NOMO-1 (cell line): Measurements from ENCODE around the gene CAMTA1.
"Not testable (repeated sequence)": the region's sequence is repeated elsewhere in the genome, so short reads cannot be mapped to it uniquely, and the experiment has no call there.

Experiments used
- DNase-seq, 2 experiments: peaks; one replicate each; lab custom pipeline; 2025; ENCODE audit not compliant: unreplicated experiment in 2 of 2; lab: John Stamatoyannopoulos, UW

Gene CAMTA1

DNA sequence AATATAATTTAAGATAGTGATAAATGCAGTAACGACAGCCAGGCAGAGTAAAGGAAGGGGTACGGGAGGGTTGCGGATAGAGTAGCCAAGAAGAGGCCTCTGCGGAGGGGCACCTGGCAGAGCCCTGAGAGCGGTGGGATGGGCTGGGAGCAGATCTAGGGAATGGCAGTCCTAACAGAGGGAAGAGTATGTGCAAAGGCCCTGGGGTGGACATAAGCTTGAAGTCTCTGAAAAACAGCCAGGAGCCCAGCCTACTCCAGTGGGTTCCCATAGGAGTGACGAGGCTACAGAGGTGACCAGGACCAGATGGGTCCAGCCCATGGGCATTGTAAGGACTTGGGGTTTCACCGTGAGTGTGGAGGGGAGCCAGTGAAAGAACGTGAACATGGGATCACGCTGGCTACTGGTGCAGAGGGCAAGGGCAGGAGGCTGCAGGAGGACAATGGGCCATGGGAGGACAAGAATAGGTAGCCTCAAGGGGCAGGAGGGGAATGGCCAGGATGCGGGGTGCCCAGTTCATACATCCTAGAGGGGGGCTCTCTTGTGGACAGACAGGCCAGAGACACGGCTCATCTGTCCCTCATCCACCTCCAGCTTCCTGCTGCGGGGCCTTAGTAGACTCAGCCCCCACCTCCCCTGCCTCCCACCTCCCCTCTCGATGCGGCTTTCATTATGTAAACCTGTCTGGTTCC lies 800.1 kb downstream of the CAMTA1 start:
- no peak for DNase-seq

DNA sequence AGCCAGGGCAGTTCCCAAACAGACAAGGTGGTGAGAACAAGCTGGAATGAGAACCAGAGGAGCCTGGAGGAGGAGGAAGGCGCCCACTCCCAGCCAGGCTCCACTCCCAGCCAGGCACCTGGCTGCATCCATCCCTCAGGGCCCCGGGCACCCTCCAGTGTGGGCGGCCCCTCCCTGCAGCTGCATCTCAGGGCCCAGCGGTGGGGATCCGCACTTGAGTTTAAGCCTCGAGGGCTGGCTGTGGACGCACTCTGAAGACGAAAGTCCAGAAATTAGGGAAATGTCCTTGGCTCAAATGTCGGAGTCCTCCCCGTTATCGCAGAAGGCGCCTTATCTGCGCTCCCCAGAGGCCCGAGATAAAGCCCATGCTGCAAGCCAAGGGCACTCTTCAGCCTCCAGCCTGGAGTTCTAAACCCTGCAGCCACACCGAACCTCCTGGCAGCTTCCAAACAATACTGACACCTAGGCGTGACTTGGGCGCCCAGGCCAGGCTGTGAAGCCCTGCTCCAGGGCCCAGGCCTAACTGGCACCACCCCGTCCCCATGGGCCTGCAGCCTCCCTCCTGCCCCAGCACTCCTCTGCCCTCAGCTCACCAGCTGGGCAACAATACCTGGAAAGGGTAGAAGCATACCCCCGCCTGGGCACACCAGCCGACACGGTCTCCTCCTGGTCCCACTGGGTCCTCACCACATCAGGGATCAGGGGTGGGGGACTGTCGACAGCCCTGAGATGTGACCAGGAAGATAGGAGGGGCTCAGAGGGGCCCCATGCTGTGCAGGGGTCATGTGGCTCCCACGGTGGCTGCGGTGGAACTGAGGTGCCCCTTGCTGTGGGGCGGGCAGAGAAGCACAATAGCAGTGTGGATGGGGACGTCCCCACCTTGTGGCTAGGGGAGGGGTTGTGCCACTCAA lies 801.0 kb downstream of the CAMTA1 start:
- no peak for DNase-seq

DNA sequence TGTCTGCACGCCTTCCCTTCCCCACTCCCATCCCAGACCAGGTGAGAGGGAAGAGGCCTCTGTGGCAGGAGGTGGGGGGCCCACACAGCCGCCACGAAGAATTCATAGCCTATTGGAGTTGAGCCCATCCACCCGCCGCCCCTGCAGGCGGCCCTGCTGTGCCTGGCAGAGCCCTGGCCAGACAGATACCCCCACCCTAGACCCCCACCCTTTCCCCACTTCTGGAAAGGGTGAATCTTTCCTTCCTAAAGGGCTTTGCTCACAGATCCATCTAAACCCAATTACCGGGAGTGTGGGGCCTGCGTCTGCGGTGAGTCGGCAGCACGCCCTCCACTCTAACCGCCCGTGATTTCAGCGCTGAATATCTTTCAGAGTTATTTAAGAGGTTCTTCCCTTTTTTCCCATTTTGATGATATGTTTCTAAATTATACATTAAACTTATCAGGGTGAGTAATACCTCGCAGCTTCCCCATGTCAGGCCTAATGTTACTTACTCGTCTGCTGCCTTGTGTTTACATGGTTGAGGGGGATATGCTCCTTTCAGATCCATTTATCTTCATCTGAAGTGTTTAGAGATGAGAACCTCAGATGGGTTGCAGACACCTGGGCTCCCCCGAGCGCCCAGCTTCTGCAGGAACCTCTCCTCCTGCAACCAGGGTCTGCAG lies 802.0 kb downstream of the CAMTA1 start:
- no peak for DNase-seq

DNA sequence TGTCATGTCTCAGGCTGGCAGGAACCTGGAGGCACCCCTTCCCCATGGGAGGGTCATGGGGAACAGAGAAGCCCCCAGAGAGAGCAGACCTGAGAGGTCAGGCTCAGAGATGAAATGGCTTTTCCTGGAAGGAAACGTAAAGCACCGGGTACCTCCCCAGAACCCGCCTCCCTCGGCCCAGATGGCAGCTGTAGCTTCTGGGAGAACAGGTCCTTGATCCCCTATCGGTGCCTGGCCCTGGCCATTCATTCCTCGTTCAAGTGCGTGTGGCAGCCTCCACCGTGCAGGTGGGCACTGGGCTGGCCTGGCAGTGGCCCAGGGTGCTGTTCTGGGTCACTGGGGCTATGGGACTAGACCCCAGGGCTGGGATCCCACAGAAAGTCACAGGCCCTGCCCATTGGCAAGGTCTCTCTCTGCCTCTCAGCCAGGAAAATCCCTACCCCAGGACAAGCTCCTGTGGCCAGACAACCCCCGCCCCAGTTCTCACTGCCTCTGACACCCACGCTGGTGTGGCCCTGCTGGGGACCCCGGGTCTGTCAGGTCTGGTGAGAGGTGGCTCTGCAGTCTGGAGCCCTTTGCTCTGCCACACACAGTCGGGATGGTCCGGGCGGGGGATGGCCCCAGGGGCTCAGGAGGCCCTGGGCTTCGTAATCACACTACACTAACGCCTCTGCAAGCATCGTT lies 802.7 kb downstream of the CAMTA1 start:
- no peak for DNase-seq

DNA sequence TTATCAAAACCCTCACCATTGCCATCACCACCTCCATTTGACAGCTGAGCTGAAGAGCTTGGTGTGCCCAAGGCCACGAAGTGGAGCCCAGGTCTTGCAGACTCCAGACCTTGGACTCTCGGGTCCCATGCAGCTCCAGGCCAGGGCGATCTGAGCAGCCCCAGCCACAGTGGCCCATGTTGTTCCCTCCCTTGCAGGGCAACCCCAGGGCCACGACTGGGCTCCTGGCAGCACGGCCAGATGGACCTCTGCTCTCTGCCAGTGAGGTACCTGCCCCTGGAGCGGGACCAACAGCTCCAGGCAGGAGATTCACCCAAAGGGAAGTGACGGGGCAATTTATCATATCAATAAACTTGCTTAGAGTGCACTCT lies 803.2 kb downstream of the CAMTA1 start:
- DNase-seq, result no peak

DNA sequence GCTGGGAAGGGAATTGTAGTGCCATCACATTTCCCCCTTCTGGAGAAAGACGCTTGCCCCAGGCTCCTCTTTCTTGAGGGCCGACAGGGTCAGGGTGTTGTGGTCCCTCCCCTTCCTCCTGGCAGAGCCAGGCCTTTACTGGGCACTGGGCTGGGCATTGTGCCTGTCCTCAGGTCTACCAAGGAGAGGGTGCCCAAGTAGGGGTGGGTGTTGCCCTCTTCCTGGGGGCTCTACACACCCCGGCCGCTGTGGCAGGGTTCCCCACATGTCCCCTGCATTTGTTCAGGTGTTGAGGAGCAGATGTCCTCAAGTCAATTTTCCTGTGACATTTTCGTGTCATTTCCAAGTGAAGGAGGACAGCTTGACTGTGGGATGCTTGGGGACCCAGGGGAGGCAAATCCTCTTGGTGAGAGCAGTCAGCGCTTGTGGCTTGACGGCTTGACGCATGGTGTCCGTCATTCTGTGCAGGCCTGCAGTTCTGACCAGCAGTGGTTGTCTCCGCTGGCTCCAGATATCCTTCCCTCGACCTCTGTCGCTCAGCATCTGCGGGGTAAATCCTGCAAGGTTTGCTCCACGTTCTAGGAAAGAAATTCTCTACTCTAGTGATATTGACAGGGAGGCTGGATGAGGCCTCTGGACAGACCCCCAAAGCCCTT lies 804.0 kb downstream of the CAMTA1 start:
- DNase-seq, result no peak

DNA sequence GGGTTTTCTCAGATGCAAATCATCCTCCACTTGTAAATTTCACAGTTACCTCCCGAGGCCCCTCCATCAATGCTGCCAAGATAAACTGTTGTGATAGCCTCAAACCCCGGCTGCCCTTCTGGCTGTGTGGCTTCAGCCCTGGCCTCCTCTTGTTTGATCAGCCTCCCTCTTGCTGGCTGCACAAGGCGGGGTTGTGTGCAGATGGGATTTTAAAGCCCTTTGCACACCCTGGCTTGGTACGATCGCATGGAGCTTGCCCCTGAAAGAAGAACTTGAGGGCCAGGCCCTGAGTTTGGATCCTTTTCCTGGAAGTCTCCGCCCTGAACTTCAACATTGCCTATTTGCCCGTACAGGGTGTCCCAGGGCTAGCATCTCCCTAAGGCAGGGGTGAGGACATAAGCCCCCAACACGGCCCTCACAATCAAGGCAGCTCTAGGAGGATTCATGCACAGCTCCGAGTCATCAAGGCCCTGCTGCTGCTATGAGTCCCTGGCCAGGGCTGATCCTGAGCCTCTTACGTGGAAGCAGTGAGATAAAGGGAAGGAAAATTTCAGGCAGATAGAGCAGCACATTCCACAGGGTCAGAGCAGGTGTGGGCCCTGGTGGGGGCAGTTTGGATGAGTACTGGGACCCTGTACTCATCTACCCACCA lies 804.6 kb downstream of the CAMTA1 start:
- no peak for DNase-seq

DNA sequence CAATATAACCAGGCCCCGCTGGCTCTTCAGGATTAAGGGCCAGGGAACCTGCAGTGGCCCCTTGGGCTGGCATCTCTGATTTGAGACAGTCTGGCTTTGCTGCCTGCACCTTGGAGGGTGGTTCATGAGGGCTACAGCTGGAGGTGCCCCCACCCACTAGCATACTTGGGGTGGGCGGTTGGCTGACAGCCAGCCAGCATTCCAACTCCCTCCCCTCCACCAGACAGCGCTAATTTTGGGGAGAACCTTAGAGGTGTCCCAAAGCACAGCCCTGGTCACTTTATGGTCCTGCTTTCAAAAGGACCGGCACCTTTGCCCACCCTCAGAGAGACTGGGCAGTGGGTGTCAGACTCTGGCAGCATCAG lies 805.2 kb downstream of the CAMTA1 start:
- no peak for DNase-seq

DNA sequence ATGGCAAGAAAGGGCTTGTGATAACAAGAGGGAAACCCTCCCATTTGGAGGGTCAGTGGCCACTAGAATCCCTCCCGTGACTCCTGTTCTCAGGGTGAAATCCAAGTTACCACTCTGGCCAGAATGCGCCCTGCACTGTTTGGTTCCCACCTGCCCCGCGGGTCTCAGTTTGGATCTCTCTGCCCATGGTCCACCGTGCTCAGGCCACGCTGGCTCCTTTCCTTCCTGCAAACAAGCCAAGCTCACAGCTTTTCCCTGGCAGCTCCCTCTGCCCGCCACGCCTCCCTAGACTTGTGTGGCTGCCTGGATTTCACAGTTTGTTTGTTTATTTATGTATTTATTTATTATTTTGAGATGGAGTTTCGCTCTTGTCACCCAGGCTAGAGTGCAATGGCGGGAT lies 806.3 kb downstream of the CAMTA1 start:
- no peak for DNase-seq

DNA sequence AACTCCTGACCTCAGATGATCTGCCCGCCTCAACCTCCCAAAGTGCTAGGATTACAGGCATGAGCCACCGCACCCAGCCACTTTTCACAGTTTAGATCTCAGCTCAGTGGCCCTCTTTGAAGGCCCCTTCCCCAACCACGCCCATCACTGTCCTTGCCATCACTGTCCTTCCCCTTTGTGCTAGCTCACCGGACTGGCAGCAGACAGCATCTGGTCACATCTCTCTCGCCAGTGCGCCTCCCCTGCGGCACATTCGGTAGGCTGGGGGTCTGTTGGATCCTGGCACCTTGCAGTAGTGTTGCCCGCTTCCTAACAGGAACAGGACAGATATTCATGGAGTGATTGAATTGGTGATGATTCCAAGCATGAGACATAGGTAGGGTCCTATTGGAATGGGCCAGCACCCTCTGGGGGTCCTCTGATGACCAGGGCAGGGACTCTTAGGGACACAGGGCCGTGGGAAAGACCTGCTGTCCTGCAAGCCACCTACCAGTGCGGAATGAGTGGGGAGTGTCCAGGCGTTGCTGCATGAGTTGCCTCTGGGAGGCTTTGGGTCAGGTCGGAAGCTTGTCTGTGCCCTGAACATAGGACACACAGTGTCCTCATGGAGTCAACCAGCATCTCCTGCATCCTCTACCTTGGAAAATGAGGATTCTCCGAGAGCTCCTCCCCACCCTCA lies 807.0 kb downstream of the CAMTA1 start:
- no peak for DNase-seq

DNA sequence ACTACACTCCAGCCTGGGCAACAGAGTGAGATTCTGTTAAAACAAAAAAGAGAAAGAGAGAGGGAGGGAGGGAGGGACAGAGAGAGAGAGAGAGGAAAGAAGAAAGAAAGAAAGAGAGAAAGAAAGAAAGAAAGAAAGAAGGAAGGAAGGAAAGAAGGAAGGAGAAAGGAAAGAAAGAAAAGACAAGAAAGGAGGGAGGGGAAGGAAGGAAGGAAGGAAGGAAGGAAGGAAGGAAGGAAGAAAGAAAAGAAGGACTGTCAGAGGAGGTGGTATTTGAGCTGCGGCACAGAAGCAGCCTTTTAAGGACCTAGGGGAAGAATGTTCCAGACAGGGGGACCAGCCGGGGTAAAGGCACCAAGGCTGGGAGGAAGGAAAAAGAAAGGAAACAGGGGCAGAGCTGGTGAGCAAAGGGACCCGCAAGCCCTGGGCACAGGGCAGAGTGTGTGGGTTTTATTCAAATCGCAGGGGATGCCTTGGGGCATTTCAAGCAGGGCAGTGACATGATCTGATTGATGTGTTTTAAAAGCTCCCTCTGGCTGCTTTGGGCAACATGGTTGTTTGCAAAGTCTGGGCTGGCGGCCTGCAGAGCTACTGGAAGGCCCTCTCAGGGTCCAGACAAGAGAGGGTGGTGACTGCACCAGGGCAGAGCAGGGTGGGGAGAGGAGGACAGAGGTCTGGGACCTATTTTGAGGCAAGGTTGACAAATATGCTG lies 808.9 kb downstream of the CAMTA1 start:
- no peak for DNase-seq

DNA sequence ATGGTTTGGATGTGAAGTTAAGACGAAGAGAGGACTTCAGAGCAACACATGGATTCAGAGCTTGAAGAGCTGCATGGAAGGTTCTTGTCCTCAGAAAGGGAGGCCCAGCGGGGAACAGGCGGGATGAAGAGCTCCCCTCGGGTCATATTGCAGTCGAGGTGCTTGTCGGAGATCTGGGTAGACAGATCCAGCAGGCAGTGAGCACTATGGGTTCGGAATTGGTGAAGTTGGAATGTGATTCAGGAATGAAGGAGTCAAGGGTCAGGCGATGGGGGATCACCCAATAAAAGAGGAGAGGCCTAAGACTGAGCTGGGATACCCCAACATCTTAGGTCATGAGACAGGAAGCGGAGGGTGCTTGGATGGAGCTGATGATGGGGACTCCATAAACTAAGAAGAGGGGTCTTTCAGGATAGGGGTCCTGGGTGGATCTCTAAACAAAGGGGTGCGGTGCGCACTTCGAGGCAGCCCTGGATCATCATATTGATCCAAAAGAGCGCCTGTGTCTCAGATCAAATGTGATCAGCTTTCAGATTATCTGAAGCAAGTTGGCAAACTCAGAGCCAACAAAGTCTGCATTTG lies 809.6 kb downstream of the CAMTA1 start:
- no peak for DNase-seq

DNA sequence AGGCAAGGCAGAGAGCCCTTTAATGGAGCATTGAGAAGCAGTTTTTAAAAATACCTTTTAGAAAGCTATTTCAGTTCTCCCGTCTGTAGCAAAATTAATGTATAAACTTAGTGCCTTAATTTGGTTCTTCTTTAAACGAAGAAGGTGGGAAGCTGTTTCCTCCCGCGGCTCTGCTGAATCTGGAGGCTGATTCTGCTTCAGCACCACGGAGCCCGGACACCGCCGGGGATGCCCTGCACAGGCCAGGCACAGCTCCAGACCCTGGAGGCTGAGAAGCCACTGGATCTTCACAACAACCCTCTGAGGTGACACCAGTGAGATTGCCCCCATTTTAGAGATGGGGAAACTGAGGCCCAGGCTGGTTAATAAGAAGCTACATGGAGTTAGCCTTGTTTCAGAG lies 810.1 kb downstream of the CAMTA1 start:
- no peak for DNase-seq

DNA sequence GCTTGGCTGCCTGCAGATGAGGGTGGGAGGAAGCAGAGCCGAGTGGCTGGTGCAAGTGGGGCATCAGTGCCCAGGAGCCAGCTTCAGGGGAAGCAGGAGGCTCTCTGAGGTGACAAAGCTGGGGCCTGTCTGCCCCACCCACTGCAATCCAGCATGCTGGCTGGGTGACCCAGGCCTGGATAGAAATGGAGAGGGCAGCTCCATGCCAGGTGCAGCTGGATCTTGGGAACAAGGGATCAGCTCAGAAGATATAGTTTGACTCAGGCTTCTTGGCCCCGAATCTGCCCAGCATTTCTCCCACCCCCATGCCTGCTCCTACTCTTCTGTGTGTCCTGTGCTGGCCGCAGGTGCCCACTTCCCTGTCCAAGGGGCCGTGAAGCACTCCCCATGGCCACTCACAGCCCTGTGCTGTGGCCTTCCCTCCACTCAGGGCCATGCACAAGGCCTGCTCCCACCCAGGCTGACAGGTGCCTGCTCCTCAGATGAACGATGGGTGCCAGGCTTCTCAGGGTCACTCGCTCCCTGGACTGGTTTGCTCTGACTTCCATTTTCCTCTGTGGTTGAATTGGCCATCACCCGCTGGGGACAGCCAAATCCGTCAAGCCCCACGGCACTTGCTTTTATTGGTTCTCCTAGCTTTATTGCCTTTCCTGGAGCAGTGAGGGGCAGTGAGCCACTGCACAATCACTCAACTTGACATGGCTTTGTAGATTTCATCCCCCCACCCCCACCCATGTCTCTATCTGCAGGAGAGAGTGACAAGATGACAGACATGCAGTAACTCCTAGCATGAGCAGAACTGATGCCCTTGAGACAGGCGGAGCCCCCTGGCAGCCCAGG lies 811.1 kb downstream of the CAMTA1 start:
- DNase-seq, result no peak

DNA sequence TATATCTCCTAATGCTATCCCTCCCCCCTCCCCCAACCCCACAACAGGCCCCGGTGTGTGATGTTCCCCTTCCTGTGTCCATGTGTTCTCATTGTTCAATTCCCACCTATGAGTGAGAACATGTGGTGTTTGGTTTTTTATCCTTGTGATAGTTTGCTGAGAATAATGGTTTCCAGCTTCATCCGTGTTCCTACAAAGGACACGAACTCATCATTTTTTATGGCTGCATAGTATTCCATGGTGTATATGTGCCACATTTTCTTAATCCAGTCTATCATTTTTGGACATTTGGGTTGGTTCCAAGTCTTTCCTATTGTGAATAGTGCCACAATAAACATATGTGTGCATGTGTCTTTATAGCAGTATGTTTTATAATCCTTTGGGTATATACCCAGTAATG lies 812.8 kb downstream of the CAMTA1 start:
- DNase-seq, result not testable (repeated sequence)

DNA sequence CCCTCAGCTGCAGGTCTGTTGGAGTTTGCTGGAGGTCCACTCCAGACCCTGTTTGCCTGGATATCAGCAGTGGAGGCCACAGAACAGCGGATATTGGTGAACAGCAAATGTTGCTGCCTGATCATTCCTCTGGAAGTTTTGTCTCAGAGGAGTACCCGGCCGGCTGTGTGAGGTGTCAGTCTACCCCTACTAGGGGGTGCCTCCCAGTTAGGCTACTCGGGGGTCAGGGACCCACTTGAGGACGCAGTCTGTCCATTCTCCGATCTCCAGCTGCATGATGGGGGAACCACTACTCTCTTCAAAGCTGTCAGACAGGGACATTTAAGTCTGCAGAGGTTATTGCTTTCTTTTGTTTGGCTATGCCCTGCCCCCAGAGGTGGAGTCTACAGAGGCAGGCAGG lies 819.7 kb downstream of the CAMTA1 start:
- DNase-seq, result not testable (repeated sequence)

DNA sequence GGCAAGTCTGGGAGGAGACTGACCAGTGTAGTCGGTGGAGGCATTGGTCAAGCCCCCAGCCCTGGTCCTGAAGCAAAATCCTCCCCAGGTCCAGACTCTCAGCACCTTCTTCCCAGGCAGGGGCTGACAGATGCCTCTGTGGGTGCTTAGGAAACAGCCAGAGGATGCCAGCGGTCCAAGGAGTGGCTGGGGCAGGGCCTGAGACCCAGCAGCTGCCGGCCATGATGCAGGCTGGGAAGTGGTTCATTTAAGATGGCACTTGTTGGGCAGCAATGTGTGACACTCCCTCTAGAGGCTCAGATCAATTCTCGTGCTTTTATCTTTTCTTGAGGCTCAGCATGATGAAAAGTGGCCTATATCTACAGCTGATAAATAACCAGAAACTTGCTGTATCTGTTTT lies 820.8 kb downstream of the CAMTA1 start:
- DNase-seq, result no peak

DNA sequence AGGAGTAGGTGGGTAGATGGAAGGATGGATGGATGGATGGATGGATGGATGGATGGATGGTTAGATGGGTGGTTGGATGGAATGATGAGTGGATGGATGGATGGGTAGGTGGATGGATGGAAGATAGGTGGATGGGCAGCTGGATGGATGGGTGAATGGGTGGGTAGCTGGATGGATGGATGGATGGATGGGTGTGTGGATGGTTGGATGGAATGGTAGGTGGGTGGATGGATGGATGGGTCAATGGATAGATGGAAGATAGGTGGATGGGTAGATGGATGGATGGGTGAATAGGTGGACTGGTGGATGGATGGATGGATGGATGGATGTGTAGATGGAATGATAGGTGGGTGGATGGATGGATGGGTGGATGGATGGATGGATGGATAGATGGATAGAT lies 821.8 kb downstream of the CAMTA1 start:
- no peak for DNase-seq
